Measurements from ENCODE around the gene FBF1.
"Not testable (repeated sequence)": the region's sequence is repeated elsewhere in the genome, so short reads cannot be mapped to it uniquely, and the experiment has no call there.

The FBF1 gene

GRCh38 chr17:75940727-75941441 lies at the start of gene FBF1:
Gene FBF1, minus strand, starts transcription at chr17:75941042. Its CDS starts 2,893 bp downstream, at chr17:75938149.
- DNase-seq (ENCODE audit: low spot score) = peak; percentile 97

GRCh38 chr17:75987041-75987440 lies 46.2 kb upstream of the FBF1 start:
- no peak for DNase-seq (ENCODE audit: low spot score)

GRCh38 chr17:75985986-75986385 lies 45.1 kb upstream of the FBF1 start:
- no peak for DNase-seq (ENCODE audit: low spot score)

GRCh38 chr17:75983501-75984181 lies 42.8 kb upstream of the FBF1 start:
- no peak for DNase-seq (ENCODE audit: low spot score)

- no peak for DNase-seq (ENCODE audit: low spot score)
Measured at GRCh38 chr17:75981019-75981615, 40.3 kb upstream of the FBF1 start.

- no peak for DNase-seq (ENCODE audit: low spot score)
Measured at GRCh38 chr17:75980188-75981018, 39.6 kb upstream of the FBF1 start.

GRCh38 chr17:75979705-75980187 lies 38.9 kb upstream of the FBF1 start:
- no peak for DNase-seq (ENCODE audit: low spot score)

- DNase-seq (ENCODE audit: low spot score) = peak; percentile 84
Measured at GRCh38 chr17:75978938-75979704, 38.3 kb upstream of the FBF1 start, which contains the start of the genes ACOX1 and TEN1. Gene ACOX1, minus strand, starts transcription at chr17:75979166. Its CDS starts 93 bp downstream, at chr17:75979073. Gene TEN1, plus strand, starts transcription at chr17:75979240. Its CDS starts 6,953 bp downstream, at chr17:75986193.

GRCh38 chr17:75976175-75976848 lies 35.5 kb upstream of the FBF1 start:
- no peak for DNase-seq (ENCODE audit: low spot score)

- DNase-seq (ENCODE audit: low spot score) = no peak
Measured at GRCh38 chr17:75975757-75976174, 34.9 kb upstream of the FBF1 start.

- not testable (repeated sequence) for DNase-seq (ENCODE audit: low spot score)
Measured at GRCh38 chr17:75975187-75975586, 34.3 kb upstream of the FBF1 start.

- DNase-seq (ENCODE audit: low spot score) = no peak
Measured at GRCh38 chr17:75970626-75971025, 29.8 kb upstream of the FBF1 start.

- DNase-seq (ENCODE audit: low spot score) = no peak
Measured at GRCh38 chr17:75970011-75970523, 29.2 kb upstream of the FBF1 start.

- DNase-seq (ENCODE audit: low spot score) = not testable (repeated sequence)
Measured at GRCh38 chr17:75969044-75969443, 28.2 kb upstream of the FBF1 start.

- DNase-seq (ENCODE audit: low spot score) = no peak
Measured at GRCh38 chr17:75965468-75965867, 24.6 kb upstream of the FBF1 start.

- no peak for DNase-seq (ENCODE audit: low spot score)
Measured at GRCh38 chr17:75959839-75960511, 19.1 kb upstream of the FBF1 start.

GRCh38 chr17:75959051-75959838 lies 18.4 kb upstream of the FBF1 start:
- DNase-seq (ENCODE audit: low spot score) = peak; percentile 28

- DNase-seq (ENCODE audit: low spot score) = no peak
Measured at GRCh38 chr17:75950855-75951554, 10.2 kb upstream of the FBF1 start.
